GM18498 (cell line): Measurements from ENCODE around the gene BRAT1.
"Not testable (repeated sequence)": the region's sequence is repeated elsewhere in the genome, so short reads cannot be mapped to it uniquely, and the experiment has no call there.

Experiments
- ATAC-seq: cut with Tn5 transposase; IDR thresholded peaks from one replicate; pipeline ENCODE4 v1.9.1; 2021; ENCODE audit warnings: mild to moderate bottlenecking, moderate library complexity; ENCODE audit not compliant: unreplicated experiment

The BRAT1 gene

GRCh38 chr7:2564970-2565540, 9.7 kb upstream of the BRAT1 start:
- no peak for ATAC-seq

- not testable (repeated sequence) for ATAC-seq
These were observed 8.6 kb upstream of the BRAT1 start for GRCh38 chr7:2563955-2564354.

DNA sequence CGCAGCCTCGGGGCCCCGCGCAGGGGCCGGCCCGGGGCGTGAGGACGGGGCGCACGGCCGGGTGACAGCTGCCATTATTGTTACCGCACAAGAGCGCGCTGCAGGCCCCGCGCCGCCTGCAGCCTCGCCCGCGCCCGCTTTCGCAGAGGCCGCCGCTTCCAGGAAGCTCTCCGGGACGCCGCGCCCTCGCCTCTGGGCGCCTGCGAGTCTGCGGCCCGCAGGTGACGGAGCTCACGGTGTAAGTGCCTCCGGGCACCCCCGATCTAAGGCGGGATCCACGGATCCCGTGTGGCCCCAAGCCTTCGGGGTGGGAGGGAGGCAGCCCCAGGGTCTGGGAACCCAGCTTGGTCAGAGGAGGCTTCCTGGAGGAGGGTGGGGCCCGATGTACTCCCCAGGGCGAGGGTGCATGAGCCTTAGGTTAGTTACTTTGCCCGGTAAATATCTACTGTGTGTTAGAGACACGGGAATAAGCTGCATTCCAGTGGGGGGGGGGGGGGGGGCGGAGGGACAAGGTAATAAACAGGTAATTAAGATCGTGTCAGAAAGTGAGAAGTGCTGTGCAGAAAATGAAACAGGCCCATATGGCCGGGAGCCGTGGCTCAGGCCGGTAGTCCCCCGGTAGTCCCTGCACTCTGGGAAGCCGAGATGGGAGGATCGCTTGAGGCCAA, 4.1 kb upstream of the BRAT1 start:
- peak; percentile 18 for ATAC-seq

DNA sequence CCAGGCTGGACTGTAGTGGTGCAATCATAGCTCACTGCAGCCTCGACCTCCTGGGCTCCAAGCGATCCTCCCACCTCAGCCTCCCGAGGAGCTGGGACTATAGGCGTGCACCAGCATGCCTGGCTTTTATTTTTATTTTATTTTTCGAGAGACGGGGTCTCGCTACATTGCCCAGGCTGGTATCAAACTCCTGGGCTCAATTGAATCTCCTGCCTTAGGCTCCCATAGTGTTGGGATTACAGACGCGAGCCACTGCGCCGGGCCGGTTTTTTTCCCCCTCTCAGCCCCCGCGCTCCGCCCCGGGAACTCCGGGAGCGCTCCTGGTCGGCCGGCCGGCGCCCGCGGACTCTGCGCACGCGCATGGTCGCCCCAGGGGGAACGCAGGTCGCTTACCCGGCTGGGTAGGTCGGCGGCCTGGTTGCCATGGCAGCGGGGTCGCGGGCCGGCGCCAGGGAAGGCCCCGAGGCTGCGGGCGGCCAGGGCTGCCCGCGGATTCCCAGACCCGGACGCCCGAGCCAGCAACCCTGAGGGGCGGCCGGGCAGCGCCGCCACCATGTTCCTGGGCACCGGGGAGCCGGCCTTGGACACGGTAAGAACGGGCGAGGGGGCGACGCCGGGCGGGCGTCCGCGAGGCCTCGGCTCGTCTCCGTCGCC, 3.4 kb upstream of the BRAT1 start, which contains the start of gene IQCE:
Gene IQCE, plus strand, starts transcription at position 351 of the 654 bp plus-strand sequence. Its CDS starts 203 bp downstream, at position 554.
- peak; percentile 66 for ATAC-seq

- ATAC-seq: no peak
These were observed 638 bp downstream of the BRAT1 start for GRCh38 chr7:2554661-2555111.

- no peak for ATAC-seq
These were observed 1.3 kb downstream of the BRAT1 start for GRCh38 chr7:2553831-2554581.

DNA sequence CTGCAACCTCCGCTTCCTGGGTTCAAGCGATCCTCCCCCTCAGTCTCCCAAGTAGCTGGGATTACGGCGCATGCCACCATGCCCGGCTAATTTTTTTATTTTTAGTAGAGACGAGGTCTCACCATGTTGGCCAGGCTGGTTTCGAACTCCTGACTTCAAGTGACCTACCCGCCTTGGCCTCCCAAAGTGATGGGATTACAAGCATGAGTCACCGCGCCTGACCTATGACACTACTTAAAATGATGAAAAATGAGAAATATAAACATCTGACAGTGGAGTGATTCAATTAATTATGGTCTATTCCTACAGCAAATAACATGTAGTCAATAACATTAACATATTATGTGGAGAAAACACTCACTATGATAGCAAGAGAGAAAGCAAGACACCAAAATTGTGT, 2.2 kb downstream of the BRAT1 start:
- ATAC-seq: no peak

- no peak for ATAC-seq
These were observed 3.9 kb downstream of the BRAT1 start for GRCh38 chr7:2551418-2551817.

- ATAC-seq: no peak
These were observed 8.3 kb downstream of the BRAT1 start for GRCh38 chr7:2546776-2547586.

DNA sequence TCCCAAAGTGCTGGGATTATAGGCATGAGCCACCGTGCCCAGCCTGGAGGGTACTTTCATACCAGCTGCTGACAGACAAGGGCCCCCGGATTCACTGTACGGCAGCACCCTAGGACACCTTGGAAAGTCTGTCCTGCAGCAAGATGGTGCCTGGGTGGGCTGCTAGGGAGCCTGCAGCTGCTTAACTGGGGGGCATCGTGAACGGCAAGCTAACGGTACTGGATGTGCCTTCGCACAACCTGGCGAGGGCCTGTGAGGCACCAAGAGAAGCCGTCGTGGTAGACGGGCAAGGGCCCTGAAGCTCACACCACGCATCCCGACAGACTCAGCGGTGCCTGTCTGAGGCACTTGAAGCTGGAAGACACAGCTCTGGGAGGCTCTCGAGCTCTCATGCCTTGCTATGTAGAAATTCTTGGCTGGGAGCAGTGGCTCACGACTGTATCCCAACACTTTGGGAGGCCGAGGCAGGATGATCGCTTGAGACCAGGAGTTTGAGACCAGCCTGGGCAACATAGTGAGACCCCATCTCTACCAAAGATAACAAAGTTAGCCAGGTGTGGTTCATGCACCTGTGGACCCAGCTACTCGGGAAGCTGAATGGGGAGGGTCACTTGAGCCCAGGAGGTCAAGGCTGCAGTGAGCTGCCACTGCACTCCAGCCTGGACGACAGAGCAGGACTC, 9.4 kb downstream of the BRAT1 start:
- ATAC-seq: no peak

GRCh38 chr7:2544541-2545188, 10.7 kb downstream of the BRAT1 start:
- no peak for ATAC-seq

DNA sequence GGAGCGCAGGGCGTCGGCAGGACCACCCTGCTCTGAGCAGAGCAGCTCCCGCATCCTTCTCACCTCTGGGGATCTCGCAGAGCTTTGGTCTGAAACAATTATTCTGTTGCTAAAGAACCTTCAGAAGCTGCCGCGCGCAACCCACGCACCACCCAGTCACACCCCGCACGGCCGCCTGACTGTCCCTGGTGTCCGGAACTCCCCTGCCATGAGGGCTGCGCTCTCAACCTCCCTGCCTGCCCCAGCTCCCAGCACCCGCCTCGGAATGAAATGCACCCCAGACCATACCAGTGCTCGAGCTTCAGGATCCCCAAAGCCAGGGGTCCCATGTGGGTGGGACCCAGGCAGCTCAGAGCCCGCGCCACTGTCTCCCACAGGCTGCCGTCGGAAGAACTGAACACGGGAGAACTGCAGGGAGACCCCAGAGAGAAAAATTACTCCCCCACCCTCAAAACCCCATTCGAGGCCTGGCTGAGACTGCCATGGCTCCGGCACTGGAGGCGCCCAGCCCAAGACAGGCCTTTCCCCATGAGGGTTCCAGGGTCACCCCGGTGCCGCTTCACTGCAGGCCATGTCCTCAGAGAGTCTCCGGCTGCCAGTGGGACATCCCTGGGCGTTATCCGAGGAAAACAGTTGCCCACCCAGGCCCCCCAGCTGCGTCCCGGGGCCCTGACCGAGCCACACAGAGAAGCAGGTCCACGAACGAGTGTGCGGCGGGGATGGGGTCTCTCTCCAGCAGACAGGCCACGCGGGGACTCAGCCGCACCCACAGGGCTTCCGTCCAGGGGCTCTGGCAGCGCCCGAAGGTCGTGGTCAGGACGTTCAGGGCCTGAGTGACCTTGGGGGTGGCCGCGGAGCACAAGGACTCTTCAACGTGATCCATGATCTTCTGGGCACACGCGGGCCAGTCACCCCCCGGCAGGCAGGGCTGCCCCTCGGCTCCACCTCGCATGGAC, 12.1 kb downstream of the BRAT1 start:
- no peak for ATAC-seq

GRCh38 chr7:2542011-2542915, 13.1 kb downstream of the BRAT1 start:
- ATAC-seq: no peak

DNA sequence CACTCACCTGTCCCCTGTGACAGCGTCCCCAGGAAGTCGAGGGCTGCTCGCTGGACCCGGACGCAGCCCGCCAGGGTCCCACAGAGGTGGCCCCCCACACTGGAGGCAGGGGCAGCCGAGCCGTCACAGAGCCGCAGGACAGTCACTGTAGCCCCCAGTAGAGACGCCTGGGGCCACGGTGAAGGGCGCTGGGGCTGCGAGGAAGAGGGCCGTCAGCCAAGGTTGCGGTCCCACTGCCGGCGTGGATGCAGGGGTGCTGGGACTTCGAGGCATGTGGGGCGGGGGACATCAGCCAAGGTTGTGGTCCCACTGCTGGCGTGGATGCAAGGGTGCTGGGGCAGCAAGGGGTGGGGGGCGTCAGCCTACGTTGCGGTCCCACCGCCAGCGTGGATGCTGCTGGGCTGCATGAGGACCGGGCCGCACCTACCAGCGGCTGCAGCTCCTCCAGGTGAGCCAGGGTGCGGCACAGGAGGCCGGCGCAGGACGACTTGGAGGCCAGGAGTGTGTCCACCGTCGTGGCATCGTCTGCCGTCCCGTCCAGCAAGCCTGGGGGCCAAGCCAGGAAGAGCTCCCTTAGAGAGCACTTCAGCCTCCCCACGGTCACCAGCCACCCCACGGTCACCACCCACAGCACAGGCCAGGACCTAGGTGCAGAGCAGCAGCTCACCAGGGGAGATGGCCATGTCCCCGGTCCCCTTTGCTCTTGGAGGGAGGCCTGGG, 13.9 kb downstream of the BRAT1 start:
- ATAC-seq: no peak

DNA sequence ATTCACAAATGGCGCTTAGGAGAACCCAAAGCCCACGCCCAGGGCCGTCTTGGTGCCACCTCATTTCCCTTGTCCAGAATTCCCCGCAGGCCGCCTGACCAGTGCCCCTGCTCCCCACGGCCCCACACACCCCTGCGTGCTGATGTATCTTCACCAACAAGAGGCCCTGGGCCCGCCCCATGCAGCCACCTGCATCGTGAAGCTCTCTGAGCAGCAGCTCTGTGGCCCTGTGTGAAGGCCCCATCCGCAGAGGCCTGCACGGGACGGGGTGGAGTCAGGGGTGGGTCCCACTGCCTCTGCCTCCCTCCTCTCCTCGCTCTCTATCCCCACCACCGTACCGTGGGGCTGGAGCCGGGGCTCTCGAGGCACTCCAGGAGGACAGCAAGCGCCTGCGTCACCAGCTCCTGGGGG, 14.7 kb downstream of the BRAT1 start:
- ATAC-seq: no peak

DNA sequence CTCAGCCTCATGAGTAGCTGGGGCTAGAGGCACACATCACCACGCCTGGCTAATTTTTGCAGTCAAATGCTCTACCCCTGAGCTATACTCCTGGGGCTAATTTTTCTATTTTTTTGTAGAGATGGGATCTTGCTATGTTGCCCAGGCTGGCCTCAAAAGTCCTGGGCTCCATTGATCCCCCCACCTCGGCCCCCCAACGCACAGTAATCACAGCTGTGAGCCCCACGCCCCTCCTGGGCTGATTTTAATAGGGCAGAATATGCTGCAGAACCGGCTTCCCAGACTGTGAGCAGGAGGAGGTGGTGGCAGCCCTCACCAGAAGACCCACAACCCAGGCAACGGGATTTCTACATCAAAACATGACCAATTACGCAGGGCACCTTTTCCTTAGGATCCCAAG, 15.2 kb downstream of the BRAT1 start:
- no peak for ATAC-seq
